ENCODE results near the gene SORCS2.

- TF ChIP-seq, protein P1, sequence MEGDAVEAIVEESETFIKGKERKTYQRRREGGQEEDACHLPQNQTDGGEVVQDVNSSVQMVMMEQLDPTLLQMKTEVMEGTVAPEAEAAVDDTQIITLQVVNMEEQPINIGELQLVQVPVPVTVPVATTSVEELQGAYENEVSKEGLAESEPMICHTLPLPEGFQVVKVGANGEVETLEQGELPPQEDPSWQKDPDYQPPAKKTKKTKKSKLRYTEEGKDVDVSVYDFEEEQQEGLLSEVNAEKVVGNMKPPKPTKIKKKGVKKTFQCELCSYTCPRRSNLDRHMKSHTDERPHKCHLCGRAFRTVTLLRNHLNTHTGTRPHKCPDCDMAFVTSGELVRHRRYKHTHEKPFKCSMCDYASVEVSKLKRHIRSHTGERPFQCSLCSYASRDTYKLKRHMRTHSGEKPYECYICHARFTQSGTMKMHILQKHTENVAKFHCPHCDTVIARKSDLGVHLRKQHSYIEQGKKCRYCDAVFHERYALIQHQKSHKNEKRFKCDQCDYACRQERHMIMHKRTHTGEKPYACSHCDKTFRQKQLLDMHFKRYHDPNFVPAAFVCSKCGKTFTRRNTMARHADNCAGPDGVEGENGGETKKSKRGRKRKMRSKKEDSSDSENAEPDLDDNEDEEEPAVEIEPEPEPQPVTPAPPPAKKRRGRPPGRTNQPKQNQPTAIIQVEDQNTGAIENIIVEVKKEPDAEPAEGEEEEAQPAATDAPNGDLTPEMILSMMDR (IDR thresholded peaks at IDR 0.05; ENCODE audit: low read length): no peak
- TF ChIP-seq EZH2 (IDR thresholded peaks at IDR 0.05; ENCODE audit: borderline replicate concordance, low read length): no peak
Measured at GRCh38 chr4:7439699-7440098, 247.4 kb downstream of the SORCS2 start.

All from OCI-LY1 (cell line).